ENCODE data around the gene TMEM170B. TPM values are rescaled to one million over a fixed set of nuclear protein-coding genes. Genes with fewer than 3 reads are reported as not detected.

TMEM170B gene
- total RNA-seq, 1 experiment from 2014 or later, result 3.5 TPM

- ChIA-PET POLR2A (no interaction called here), CTCF (no interaction called here)
- H3K27ac Mint-ChIP-seq, result no peak overlapping the region; the same call in 1 of the 2 replicates
- ATAC-seq (no peak), DNase-seq (ENCODE audit: low spot score) (no peak)
- H3K36me3 Mint-ChIP-seq, result peaks cover 7% of the 10 kb centered on the region
- no peaks in the 10 kb centered on the region for H3K4me1 Mint-ChIP-seq
- no peaks in the 10 kb centered on the region for H3K9me3 Mint-ChIP-seq
- TF ChIP-seq ZNF263 (CRISPR knock-in tag; IDR thresholded peaks at IDR 0.05; ENCODE audit: low read depth), result no peak
- TF ChIP-seq IRF1 (CRISPR knock-in tag; IDR thresholded peaks at IDR 0.05), result no peak
- TF ChIP-seq TP53 (CRISPR knock-in tag; IDR thresholded peaks at IDR 0.05), result no peak
- TF ChIP-seq TCF7 (CRISPR knock-in tag; IDR thresholded peaks at IDR 0.05; ENCODE audit: low read depth), result no peak
- no peak for TF ChIP-seq SMAD3 (CRISPR knock-in tag; IDR thresholded peaks at IDR 0.05; ENCODE audit: borderline replicate concordance)
- no peak for TF ChIP-seq FOXK1 (CRISPR knock-in tag; IDR thresholded peaks at IDR 0.05)
- TF ChIP-seq E2F4 (CRISPR knock-in tag; IDR thresholded peaks at IDR 0.05; ENCODE audit: borderline replicate concordance, low read depth), result no peak
- no peak for TF ChIP-seq ATF1 (CRISPR knock-in tag; IDR thresholded peaks at IDR 0.05)
- TF ChIP-seq RELA (CRISPR knock-in tag; IDR thresholded peaks at IDR 0.05; ENCODE audit: borderline replicate concordance), result no peak
- TF ChIP-seq NFE2L1 (CRISPR knock-in tag; IDR thresholded peaks at IDR 0.05), result no peak
- no peak for TF ChIP-seq USF2 (CRISPR knock-in tag; IDR thresholded peaks at IDR 0.05)
- no peak for TF ChIP-seq IRF2 (CRISPR knock-in tag; IDR thresholded peaks at IDR 0.05; ENCODE audit: borderline replicate concordance, low read depth)
- no peak for TF ChIP-seq FOXP4 (CRISPR knock-in tag; IDR thresholded peaks at IDR 0.05)
- TF ChIP-seq ERG (CRISPR knock-in tag; IDR thresholded peaks at IDR 0.05), result no peak
- TF ChIP-seq HMGXB4 (CRISPR knock-in tag; IDR thresholded peaks at IDR 0.05), result no peak
- no peak for TF ChIP-seq ZBTB43 (CRISPR knock-in tag; IDR thresholded peaks at IDR 0.05)
- TF ChIP-seq SOX15 (CRISPR knock-in tag; IDR thresholded peaks at IDR 0.05), result no peak
- H3K27me3 Mint-ChIP-seq (ENCODE audit: low read depth), result no peaks in the 10 kb centered on the region
- H3K4me3 Mint-ChIP-seq, result no peak overlapping the region
Measured at GRCh38 chr6:11571073-11571472, 33.5 kb downstream of the TMEM170B start.
